SHP77 treated with DMSO at 0.1 percent for 48 hours (cell line): ENCODE data around the gene NT5C1B.

Experiments
- DNase-seq: peaks from one replicate; lab custom pipeline; 2025; lab: John Stamatoyannopoulos, UW

NT5C1B gene

DNA sequence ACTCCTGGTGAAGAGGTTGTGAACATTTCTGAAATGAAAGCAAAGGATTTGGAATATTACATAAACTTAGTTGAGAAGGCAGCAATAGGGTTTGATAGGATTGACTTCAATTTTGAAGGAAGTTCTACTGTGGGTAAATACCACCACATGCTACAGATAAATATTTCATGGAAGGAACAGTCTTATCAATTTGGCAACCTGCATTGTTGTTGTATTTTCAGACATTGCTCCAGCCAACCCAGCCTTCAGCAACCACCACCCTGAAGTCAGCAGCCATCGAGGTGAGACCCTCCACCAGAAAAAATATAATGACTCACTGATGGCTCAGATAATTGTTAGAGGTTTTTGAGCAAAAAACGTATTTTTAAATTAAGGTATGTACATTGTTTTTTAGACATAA is 38.9 kb downstream of the NT5C1B start:
- DNase-seq: no peak

GRCh38 chr2:18549083-18549482 is 40.3 kb downstream of the NT5C1B start:
- no peak for DNase-seq

DNA sequence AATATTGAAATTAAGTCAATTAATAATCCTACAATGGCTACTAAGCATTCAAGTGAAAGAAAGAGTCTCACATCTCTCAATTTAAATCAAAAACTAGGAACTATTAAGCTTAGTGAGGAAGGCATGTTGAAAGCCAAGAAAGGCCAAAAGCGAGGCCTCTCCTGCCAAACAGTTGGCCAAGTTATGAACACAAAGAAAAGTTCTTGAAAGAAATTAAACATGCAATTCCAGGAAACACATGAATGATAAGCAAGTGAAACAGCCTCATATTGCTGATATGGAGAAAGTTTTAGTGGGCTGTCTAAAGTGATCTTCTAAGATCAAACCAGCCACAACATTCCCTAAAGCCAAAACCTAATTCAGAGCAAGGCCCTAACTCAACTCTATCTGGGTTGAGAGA is 40.7 kb downstream of the NT5C1B start:
- no peak for DNase-seq

DNA sequence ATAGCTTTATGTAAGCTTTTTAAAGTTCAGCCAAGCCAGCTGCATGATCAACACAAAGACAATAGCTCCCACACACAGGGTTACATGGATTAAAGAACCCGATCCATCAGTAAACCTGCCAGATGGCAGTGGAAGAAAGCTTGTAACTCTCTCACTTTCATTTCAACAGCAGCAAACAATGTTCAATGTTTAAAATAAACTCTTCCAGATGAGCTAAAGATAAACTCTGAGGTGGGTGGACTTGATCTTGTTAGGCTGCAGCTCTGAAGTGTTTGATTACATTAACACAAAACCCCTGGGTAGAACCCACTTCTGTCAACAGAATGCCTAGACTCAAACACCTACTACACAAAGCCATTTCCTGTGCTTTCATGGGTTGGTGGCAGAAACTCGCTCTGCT is 42.8 kb downstream of the NT5C1B start:
- DNase-seq: peak; percentile 32

- DNase-seq: no peak
Measured at GRCh38 chr2:18545384-18545783, 44.0 kb downstream of the NT5C1B start.

GRCh38 chr2:18544171-18544570 is 45.2 kb downstream of the NT5C1B start:
- DNase-seq: no peak

- DNase-seq: no peak
Measured at GRCh38 chr2:18540872-18541271, 48.5 kb downstream of the NT5C1B start.

- DNase-seq: no peak
Measured at GRCh38 chr2:18536697-18537096, 52.7 kb downstream of the NT5C1B start.

GRCh38 chr2:18536100-18536499 is 53.3 kb downstream of the NT5C1B start:
- peak; percentile 14 for DNase-seq

DNA sequence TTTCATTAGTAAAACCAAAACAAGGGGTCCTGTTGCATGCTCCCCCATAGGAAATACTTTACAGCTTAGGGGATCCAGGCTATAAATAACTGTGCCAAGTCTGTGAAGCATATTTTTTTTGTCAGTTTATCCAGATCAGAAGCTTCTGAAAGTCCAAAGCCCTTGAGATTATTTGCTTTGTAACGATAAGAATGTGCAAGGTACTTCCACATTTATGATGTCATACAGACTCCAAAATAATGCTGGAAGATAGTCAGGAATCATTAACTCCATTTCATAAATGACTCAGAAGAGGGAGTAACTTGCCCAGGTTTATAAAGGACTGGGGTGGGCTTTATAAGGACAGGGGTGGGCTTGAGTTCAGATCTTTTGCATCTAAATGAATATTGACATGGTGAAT is 58.2 kb downstream of the NT5C1B start:
- DNase-seq: no peak

DNA sequence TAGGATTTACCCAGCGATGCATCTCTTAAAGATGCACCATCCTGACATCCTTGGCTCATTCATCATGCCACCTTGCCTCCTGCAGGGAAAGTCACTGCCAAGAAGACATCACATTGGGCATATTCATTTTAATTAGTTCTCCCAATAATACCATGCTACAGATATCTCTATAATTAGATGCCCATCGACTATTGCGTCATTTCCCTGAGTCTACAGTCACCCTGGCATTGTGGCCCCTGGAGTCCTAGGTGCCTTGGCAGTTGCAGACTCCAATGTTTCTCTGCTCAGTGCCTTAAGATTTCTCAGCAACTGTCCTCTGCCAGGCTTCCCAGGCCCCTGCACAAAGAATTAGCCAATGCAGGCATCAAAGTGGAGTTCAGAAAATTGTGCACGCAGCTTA is 61.5 kb downstream of the NT5C1B start:
- no peak for DNase-seq

DNA sequence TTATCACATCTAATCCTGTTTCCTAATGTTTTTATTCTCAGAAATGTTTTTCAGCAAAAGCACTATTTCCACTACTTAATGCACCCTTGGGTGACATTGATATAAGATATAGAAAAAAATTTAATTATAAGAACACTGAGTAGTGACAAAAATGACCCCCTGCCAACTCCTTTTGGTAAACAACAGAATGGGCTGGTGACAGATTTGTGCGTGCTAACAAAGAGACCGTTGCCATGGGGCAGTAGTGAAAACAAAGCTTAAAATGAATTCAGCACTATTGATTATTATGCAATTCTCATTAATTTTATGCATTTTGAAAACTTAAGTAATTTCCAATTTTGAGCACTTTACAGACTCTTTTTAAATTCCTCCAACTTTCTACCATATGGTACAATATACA is 62.0 kb downstream of the NT5C1B start:
- no peak for DNase-seq

DNA sequence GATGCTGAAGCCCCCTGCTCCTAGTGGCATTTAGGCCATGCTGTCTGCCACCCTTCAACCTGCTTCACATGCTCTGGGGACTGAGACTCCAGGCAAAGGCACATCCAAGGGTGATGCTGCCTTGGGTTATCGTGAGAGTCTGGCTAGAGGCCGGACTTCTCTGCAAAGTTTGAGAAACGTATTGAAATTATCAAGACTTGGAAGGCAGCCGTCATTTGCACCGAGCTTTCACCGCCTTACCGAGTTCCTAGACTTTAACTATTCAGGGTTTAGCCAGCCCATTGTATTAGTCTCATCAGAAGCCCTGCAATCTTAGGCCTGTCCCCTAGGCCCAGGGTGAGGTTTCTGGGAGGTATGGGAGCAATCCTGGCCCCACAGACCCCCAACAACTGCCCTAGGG is 62.9 kb downstream of the NT5C1B start:
- DNase-seq: no peak

DNA sequence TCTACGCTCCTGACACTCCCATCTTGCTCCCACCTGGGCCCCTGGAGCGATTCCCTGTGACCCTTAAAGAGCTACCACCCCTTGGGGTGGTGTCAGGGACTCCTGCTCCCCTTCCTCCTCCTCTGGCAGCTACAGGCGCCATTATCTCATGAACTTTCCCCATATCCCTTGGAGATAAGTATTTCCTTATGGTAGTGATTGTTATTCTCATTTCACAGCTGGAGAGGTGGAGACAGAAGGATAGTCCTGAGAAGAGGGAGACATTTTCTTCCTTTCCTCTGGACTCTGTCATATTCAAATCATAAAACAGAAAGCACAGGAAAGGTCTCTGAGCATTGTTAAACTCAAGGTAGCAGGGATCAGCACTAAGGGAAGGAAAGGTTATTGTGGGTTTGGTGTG is 63.5 kb downstream of the NT5C1B start:
- DNase-seq: no peak

- no peak for DNase-seq
Measured at GRCh38 chr2:18525236-18525635, 64.1 kb downstream of the NT5C1B start.

DNA sequence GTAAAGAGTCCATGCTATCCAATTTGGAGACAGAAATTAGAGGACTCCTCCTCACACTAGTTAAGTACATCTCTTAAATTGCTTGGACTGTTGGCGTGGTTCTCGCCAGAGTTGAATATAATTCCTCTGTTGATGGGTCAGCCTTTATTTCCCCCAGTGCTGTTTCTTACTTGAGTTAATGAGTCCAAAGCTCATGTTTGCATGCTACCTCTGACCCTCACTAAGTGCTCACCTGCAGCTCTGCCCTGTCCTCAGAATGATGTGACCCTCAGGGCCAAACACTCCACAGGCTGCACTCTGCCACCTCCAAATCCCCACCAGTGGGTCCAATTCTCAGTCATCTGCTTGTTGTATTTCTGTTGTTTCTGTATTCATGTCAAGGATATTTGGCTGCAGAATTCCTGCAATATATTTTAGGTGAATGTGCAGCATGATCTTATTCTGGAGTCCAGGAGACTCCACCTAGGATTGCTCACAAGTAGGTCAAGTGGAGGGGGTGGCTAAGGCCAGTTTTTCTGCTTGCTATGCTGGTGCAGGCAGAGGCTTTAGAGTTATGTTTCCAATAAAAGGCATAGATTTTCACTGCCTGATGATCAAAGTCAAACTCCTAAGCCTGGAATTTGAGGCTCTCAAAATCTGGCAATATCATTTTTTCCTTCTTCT is 66.8 kb downstream of the NT5C1B start:
- DNase-seq: no peak

DNA sequence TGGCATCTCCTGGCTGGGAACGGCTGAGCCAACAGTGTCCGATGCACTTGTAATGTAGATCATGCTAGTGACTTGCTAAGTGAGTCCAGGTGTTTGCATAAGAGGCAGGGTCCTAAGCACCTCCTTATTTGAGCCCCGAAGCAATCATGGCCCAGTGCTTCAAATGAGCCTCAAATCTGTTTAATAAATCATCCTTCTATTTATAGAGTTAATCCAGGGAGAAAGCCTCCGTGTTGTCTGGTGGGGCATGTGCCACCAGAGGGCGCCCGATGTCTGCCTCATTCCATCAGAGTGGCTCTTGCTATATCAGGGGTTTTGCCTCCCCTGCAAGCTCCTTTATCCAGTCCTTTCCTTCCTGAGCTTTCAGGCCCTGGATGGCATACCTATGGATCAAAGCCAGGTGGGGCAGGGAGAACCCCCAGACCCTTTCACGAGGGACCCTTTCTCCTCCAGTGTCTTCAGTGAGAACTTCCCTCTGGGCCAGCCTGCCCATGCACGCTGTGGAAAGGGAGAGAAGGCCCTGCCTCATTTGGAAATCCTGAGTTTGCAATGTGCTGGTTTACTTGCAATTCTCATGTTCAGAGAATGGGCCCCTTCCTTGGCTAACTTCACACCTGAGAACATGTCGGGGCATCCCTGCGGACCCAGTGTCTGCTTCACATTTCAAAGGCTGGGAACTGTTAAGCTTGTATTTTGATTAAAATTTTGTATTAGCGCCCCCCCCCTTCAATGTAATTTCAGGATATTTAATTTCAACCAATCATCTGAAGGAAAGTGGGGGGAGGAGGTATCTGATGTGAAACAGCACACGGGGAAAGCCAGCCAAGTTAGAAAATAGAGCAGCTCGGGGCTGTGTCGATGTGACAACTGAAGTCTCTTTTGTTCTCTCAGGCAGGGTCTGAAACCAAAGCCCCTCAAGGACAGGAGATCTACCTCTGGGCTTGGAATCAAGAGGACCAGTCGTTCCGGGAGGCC is 68.6 kb downstream of the NT5C1B start:
- peak; percentile 47 for DNase-seq

GRCh38 chr2:18519914-18520450 is 69.4 kb downstream of the NT5C1B start:
- DNase-seq: no peak

DNA sequence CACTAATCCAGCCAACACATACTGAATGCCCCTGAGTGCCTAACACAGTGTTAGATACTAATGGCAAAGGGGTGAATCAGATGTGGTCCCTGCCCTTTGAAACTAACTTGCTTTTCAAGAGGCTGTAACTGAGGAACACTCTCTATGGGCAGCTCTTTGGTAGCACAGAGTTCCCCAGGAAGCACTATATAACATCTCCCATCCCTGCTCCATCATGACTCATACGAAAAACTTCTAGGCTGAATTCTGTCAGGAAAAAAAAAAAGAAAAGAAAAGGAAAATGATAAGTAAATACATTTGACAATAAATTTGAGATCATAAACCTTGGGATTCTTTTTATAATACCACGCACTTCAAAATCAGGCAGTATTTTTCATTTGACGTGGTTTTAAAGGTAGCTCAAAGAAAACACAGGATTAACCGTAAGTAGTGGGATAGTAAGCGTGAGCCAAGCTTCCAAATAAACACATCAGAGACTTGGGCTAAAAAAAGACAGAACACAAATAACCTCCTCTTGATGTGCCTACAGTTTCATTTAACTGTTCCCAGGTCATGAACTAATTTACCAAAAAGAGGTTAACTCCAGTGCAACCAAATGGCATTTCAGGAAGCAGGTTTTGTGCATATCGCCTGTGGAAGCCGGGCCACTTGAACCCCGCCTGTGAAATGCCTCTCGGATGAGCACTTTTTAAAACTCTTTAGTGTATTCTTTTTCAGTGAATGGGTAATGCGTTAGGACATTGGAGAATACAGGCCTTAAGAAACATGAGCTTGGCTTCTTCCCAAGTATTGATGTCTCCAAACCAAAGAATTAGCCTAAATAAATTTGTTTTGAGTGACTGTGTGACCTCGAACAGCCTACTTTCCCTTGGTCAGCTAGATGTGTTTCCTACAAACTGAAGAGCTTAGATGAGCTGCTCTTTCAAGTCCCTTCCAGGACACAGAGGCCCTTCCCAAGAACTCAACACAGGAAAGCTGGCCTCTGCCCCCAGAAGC is 71.0 kb downstream of the NT5C1B start:
- no peak for DNase-seq

- no peak for DNase-seq
Measured at GRCh38 chr2:18517386-18517785, 72.0 kb downstream of the NT5C1B start.

GRCh38 chr2:18516112-18516511 is 73.3 kb downstream of the NT5C1B start:
- no peak for DNase-seq
